Epithelial cell of prostate (primary cell): ENCODE data around the gene SDHB.

Source experiments
- DNase-seq: peaks from one replicate; pipeline ENCODE4 v3.0.0-alpha.2; 2011; ENCODE audit warnings: low read depth, low spot score
- H3K27ac ChIP-seq: fragments of 450-650 bp; 2 replicates; pipeline ENCODE4 v1.5.1; 2017; ENCODE audit warnings: mild to moderate bottlenecking

SDHB gene

GRCh38 chr1:16992675-16993074, 61.2 kb downstream of the SDHB start:
- H3K27ac ChIP-seq = no peak overlapping the region
- no peak for DNase-seq

GRCh38 chr1:16992102-16992501, 61.7 kb downstream of the SDHB start:
- H3K27ac ChIP-seq = no peak overlapping the region
- DNase-seq = no peak

GRCh38 chr1:16991571-16991970, 62.3 kb downstream of the SDHB start:
- DNase-seq = no peak
- no peak overlapping the region for H3K27ac ChIP-seq

- no peak for DNase-seq
- H3K27ac ChIP-seq = no peak overlapping the region
Observed at GRCh38 chr1:16989676-16990391, 64.0 kb downstream of the SDHB start.

- no peak for DNase-seq
- no peak overlapping the region for H3K27ac ChIP-seq
Observed at GRCh38 chr1:16988210-16988609, 65.6 kb downstream of the SDHB start.

GRCh38 chr1:16986962-16987361, 66.9 kb downstream of the SDHB start:
- DNase-seq = no peak
- no peak overlapping the region for H3K27ac ChIP-seq

- DNase-seq = no peak
- H3K27ac ChIP-seq = no peak overlapping the region
Observed at GRCh38 chr1:16986560-16986959, 67.3 kb downstream of the SDHB start.

- no peak for DNase-seq
Observed at GRCh38 chr1:16986113-16986512, 67.7 kb downstream of the SDHB start.

GRCh38 chr1:16984717-16985116, 69.1 kb downstream of the SDHB start:
- peak overlapping the region; percentile 61 for H3K27ac ChIP-seq
- DNase-seq = peak; percentile 69

More at GRCh38 chr1:16986113-16986512, 67.7 kb downstream of the SDHB start:
- no peak overlapping the region for H3K27ac ChIP-seq

GRCh38 chr1:16983649-16984048, 70.2 kb downstream of the SDHB start:
- DNase-seq = no peak

GRCh38 chr1:16982902-16983301, 70.9 kb downstream of the SDHB start:
- no peak overlapping the region for H3K27ac ChIP-seq

More at GRCh38 chr1:16983649-16984048, 70.2 kb downstream of the SDHB start:
- no peak overlapping the region for H3K27ac ChIP-seq

GRCh38 chr1:16981269-16981849, 72.5 kb downstream of the SDHB start:
- DNase-seq = peak; percentile 69
- H3K27ac ChIP-seq = peak overlapping the region; percentile 98

More at GRCh38 chr1:16982902-16983301, 70.9 kb downstream of the SDHB start:
- no peak for DNase-seq

- no peak for DNase-seq
- peak within 1 kb of the TSS; percentile 98 for H3K27ac ChIP-seq
Observed at GRCh38 chr1:16980473-16981268, 73.2 kb downstream of the SDHB start, which contains the start of gene MFAP2. MFAP2 (minus strand) TSS chr1:16980620; CDS start chr1:16978273, 2,347 bp downstream.

GRCh38 chr1:16979475-16980327, 74.1 kb downstream of the SDHB start:
- no peak for DNase-seq
- H3K27ac ChIP-seq = peak overlapping the region; percentile 98

GRCh38 chr1:16978567-16979474, 75.0 kb downstream of the SDHB start:
- H3K27ac ChIP-seq = peak overlapping the region; percentile 98
- DNase-seq = no peak

GRCh38 chr1:16978139-16978538, 75.7 kb downstream of the SDHB start:
- DNase-seq = no peak
- no peak overlapping the region for H3K27ac ChIP-seq

GRCh38 chr1:16977377-16977776, 76.5 kb downstream of the SDHB start:
- no peak overlapping the region for H3K27ac ChIP-seq
- DNase-seq = no peak

GRCh38 chr1:16976966-16977365, 76.9 kb downstream of the SDHB start:
- no peak overlapping the region for H3K27ac ChIP-seq
- no peak for DNase-seq

- no peak overlapping the region for H3K27ac ChIP-seq
- no peak for DNase-seq
Observed at GRCh38 chr1:16975838-16976237, 78.0 kb downstream of the SDHB start.
